AG04449 (cell line): ENCODE measurements around the gene STEAP2.

Source experiments
- CTCF ChIA-PET: fragments of 350-600 bp; formaldehyde crosslinking; extraction: SDS; loops from one replicate; lab custom pipeline; 2021; ENCODE audit warnings: antibody characterized with exemption; lab: Yijun Ruan, JAX
- POLR2A ChIA-PET: fragments of 400-600, 350-600 bp; formaldehyde crosslinking; extraction: SDS; loops from one replicate; lab custom pipeline; 2020; ENCODE audit warnings: antibody characterized with exemption, inconsistent platforms; lab: Yijun Ruan, JAX
- DNase-seq: peaks from one replicate; pipeline ENCODE4 v3.0.0-alpha.2; 2010; ENCODE audit warnings: low read depth, low spot score
- H3K4me3 ChIP-seq: 2 replicates; pipeline ENCODE4 v1.5.1; 2011; ENCODE audit warnings: low read depth, mild to moderate bottlenecking, control low read depth, low read length
- CTCF ChIP-seq: IDR thresholded peaks from one replicate; pipeline ENCODE4 v1.5.1; 2011; ENCODE audit warnings: mild to moderate bottlenecking, moderate library complexity, low read length, control low read depth, inconsistent platforms; ENCODE audit not compliant: insufficient read depth; ENCODE audit errors: missing control alignments

Gene STEAP2

GRCh38 chr7:90172121-90172520 lies 39.4 kb upstream of the STEAP2 start:
- POLR2A ChIA-PET: no interaction called here
- no peak for DNase-seq
- TF ChIP-seq CTCF: no peak
- CTCF ChIA-PET: interaction anchor here (1.2 kb wide), 1 partner anchor 248 kb away, joined by 4 read pairs; no protein-coding TSS in a partner anchor
- no peak overlapping the region for H3K4me3 ChIP-seq

- no peak for TF ChIP-seq CTCF
- CTCF ChIA-PET: interaction anchor here (0.8 to 1.2 kb wide), 3 partner anchors 19 to 247 kb away, joined by 3 to 4 read pairs (median 4); partner anchors contain the start of genes STEAP1 and STEAP2
- POLR2A ChIA-PET: no interaction called here
- H3K4me3 ChIP-seq: no peak overlapping the region
- DNase-seq: no peak
Observed at GRCh38 chr7:90172624-90173023, 38.9 kb upstream of the STEAP2 start.

- POLR2A ChIA-PET: no interaction called here
- TF ChIP-seq CTCF: no peak
- no peak for DNase-seq
Observed at GRCh38 chr7:90173127-90173844, 38.3 kb upstream of the STEAP2 start.

DNA sequence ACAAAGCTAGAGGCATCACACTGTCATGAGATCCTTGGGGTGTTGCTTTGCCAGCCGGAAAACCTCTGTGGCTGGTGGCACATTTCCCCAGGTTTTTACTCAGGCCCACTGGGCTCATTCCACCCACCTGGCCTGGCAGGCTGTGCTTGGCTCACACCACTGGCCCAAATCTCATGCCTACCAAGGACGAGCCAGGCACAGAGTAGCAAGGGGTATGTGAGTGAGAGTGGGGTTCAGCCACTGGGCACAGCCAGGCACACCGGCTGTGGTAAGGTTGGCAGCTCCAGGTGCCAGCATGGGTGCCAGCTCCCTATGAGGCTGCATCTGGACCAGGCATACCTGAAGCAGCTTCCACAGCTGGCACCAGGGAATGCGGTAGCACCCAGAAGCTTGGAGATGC lies 35.9 kb upstream of the STEAP2 start:
- DNase-seq: no peak
- POLR2A ChIA-PET: no interaction called here
- TF ChIP-seq CTCF: no peak
- H3K4me3 ChIP-seq: no peak overlapping the region
- CTCF ChIA-PET: interaction anchor here (0.7 to 1.6 kb wide), 5 partner anchors 9 to 252 kb away, joined by 3 read pairs; no protein-coding TSS in a partner anchor

More at GRCh38 chr7:90173127-90173844, 38.3 kb upstream of the STEAP2 start:
- H3K4me3 ChIP-seq: no peak overlapping the region
- CTCF ChIA-PET: interaction anchor here (0.8 to 1.2 kb wide), 3 partner anchors 19 to 247 kb away, joined by 3 to 4 read pairs (median 4); partner anchors contain the start of genes STEAP1 and STEAP2

DNA sequence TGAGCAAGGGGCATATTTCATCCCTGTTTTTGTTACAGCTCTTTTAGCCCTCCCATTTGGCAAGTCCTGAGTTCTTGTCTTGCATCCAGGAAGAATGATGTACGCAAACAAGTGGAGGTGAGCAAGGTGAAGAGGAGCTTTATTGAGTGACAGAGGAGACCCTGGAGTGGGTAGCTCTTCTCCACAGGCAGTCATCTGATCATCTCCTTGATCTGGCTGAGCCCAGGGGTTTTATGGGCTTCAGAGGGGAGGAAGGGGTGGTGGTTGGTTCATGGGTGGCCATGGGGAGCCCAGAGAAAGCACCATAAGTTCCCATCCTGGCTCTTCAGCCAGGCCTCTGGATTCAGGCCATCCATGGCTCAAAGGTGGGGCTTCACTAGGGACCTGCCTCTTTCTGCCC lies 35.3 kb upstream of the STEAP2 start:
- CTCF ChIA-PET: interaction anchor here (0.7 to 1.6 kb wide), 3 partner anchors 13 to 252 kb away, joined by 3 read pairs; no protein-coding TSS in a partner anchor
- no peak overlapping the region for H3K4me3 ChIP-seq
- POLR2A ChIA-PET: no interaction called here
- TF ChIP-seq CTCF: no peak
- DNase-seq: no peak

- TF ChIP-seq CTCF: no peak
- ChIA-PET CTCF (interaction anchor here (0.9 to 1.5 kb wide), 3 partner anchors 11 to 33 kb away, joined by 3 to 8 read pairs (median 7); partner anchors contain the start of genes STEAP1 and STEAP2), POLR2A (no interaction called here)
- no peak overlapping the region for H3K4me3 ChIP-seq
- DNase-seq: no peak
Observed at GRCh38 chr7:90178166-90178565, 33.4 kb upstream of the STEAP2 start.
